Measurements from ENCODE around the gene ZNF823. TPM values are rescaled to one million over a fixed set of nuclear protein-coding genes. Genes with fewer than 3 reads are reported as not detected.

Gene ZNF823
- total RNA-seq, 2 experiments from 2014 or later, result 5.7 to 7.0 TPM

GRCh38 chr19:11766597-11767591 is 28.1 kb upstream of the ZNF823 start, which contains the start of gene ZNF441:
TSS of gene ZNF441 (plus strand) at chr19:11767000. CDS start at chr19:11767194, 194 bp downstream.
- H3K4me2 ChIP-seq (ENCODE audit: low read length), result peak within 1 kb of the TSS; percentile 70
- H3K4me1 ChIP-seq (ENCODE audit: insufficient read depth, low read length, poor library complexity, severe bottlenecking), result peaks cover 14% of the 10 kb centered on the region
- H3K27ac ChIP-seq (ENCODE audit: low read depth, low read length, poor library complexity, severe bottlenecking), result peak within 1 kb of the TSS; percentile 35
- ChIA-PET POLR2A (interaction anchor here (0.5 to 1.8 kb wide), 6 partner anchors 26 to 691 kb away, joined by 3 to 6 read pairs (median 4); partner anchors contain the start of gene ZNF491), CTCF (ENCODE audit: unreplicated experiment) (interaction anchor here (1.1 kb wide), 1 partner anchor 31 kb away, joined by 3 read pairs; no protein-coding TSS in a partner anchor)
- H3K79me2 ChIP-seq (ENCODE audit: insufficient read depth, low read depth, low read length), result no peaks in the 10 kb centered on the region
- BruUV-seq (replicated peaks), result no TSS peak
- peak within 1 kb of the TSS; percentile 97 for H2AFZ ChIP-seq (ENCODE audit: low read length)
- intact Hi-C loops (cut with micrococcal nuclease; ENCODE audit: unreplicated experiment), result no loop called here
- H3K9me2 ChIP-seq (ENCODE audit: insufficient read depth, low read length), result no peaks in the 10 kb centered on the region
- H3K4me3 ChIP-seq (ENCODE audit: low read depth, low read length, poor library complexity, severe bottlenecking), result peak within 1 kb of the TSS; percentile 96
- no peaks in the 10 kb centered on the region for H4K20me1 ChIP-seq (ENCODE audit: insufficient read depth, low read length)
- TF ChIP-seq CTCF (conservative IDR thresholded peaks at IDR 0.05; ENCODE audit: low read length), result no peak
- no peak for TF ChIP-seq EZH2phosphoT487 (IDR thresholded peaks at IDR 0.05; ENCODE audit: borderline replicate concordance, low read depth, low read length)
- peaks cover 15% of the 10 kb centered on the region; the same call in 1 of the 2 replicates for H3K36me3 ChIP-seq (ENCODE audit: insufficient read depth, low read length)
- DNase-seq (ENCODE audit: low spot score), result peak; percentile 96
- peaks cover 23% of the 10 kb centered on the region; the same call in 1 of the 2 replicates for H3K9me3 ChIP-seq (ENCODE audit: low read length)

- intact Hi-C loops (cut with micrococcal nuclease; ENCODE audit: unreplicated experiment), result no loop called here
- no peak for DNase-seq (ENCODE audit: low spot score)
- no TSS peak for BruUV-seq (replicated peaks)
- Histone ChIP-seq H3K4me2 (ENCODE audit: low read length) (no peak overlapping the region), H3K79me2 (ENCODE audit: insufficient read depth, low read depth, low read length) (no peaks in the 10 kb centered on the region), H3K4me1 (ENCODE audit: insufficient read depth, low read length, poor library complexity, severe bottlenecking) (peaks cover 13% of the 10 kb centered on the region), H3K36me3 (ENCODE audit: insufficient read depth, low read length) (no peaks in the 10 kb centered on the region), H3K9me3 (ENCODE audit: low read length) (peaks cover 10% of the 10 kb centered on the region; the same call in 1 of the 2 replicates), H2AFZ (ENCODE audit: low read length) (no peak overlapping the region), H3K27ac (ENCODE audit: low read depth, low read length, poor library complexity, severe bottlenecking) (no peak overlapping the region), H3K4me3 (ENCODE audit: low read depth, low read length, poor library complexity, severe bottlenecking) (no peak overlapping the region), H3K9me2 (ENCODE audit: insufficient read depth, low read length) (no peaks in the 10 kb centered on the region), H4K20me1 (ENCODE audit: insufficient read depth, low read length) (no peaks in the 10 kb centered on the region)
- CTCF ChIA-PET (ENCODE audit: unreplicated experiment), result no interaction called here
- TF ChIP-seq EZH2phosphoT487 (IDR thresholded peaks at IDR 0.05; ENCODE audit: borderline replicate concordance, low read depth, low read length) (no peak), CTCF (conservative IDR thresholded peaks at IDR 0.05; ENCODE audit: low read length) (no peak)
- POLR2A ChIA-PET, result no interaction called here
Observed at GRCh38 chr19:11763611-11764010, 24.9 kb upstream of the ZNF823 start.
